Endothelial cell (in vitro differentiated cells): ENCODE data around the gene PODXL. TPM values are rescaled to one million over a fixed set of nuclear protein-coding genes. Genes with fewer than 3 reads are reported as not detected.

Experiments used
- DNase-seq: peaks from one replicate; pipeline ENCODE4 v3.0.0; 2021; ENCODE audit warnings: low spot score
- H3K27ac Mint-ChIP-seq: one replicate; pipeline ENCODE4 v1.8.0; 2021; ENCODE audit warnings: mixed read lengths, inconsistent platforms; ENCODE audit not compliant: unreplicated experiment
- H3K27me3 Mint-ChIP-seq: one replicate; pipeline ENCODE4 v1.8.0; 2021; ENCODE audit warnings: mild to moderate bottlenecking, moderate library complexity, mixed read lengths, inconsistent platforms; ENCODE audit not compliant: unreplicated experiment
- H3K36me3 Mint-ChIP-seq: one replicate; pipeline ENCODE4 v1.8.0; 2021; ENCODE audit warnings: mild to moderate bottlenecking, low read depth, mixed read lengths, inconsistent platforms; ENCODE audit not compliant: unreplicated experiment
- H3K4me1 Mint-ChIP-seq: one replicate; pipeline ENCODE4 v1.8.0; 2021; ENCODE audit warnings: mild to moderate bottlenecking, mixed read lengths, inconsistent platforms; ENCODE audit not compliant: unreplicated experiment
- H3K4me3 Mint-ChIP-seq: one replicate; pipeline ENCODE4 v1.8.0; 2021; ENCODE audit warnings: mild to moderate bottlenecking, mixed read lengths, inconsistent platforms; ENCODE audit not compliant: unreplicated experiment
- H3K9me3 Mint-ChIP-seq: one replicate; pipeline ENCODE4 v1.8.0; 2021; ENCODE audit warnings: mixed read lengths, inconsistent platforms; ENCODE audit not compliant: unreplicated experiment
- CTCF ChIP-seq: fragments of 200-600 bp; sonication (generic); IDR thresholded peaks from one replicate; pipeline ENCODE4 v1.5.0; 2021; ENCODE audit warnings: antibody characterized with exemption; ENCODE audit not compliant: unreplicated experiment
- total RNA-seq: library from RNA; stranded (reverse); fragmentation: NEBNext Ultra II Directional; extraction: Animal tissue kit (Norgen Biotek cat#: 25700); gene quantifications from one replicate; pipeline ENCODE4 v1.2.1, GENCODE V29; 2021; ENCODE audit not compliant: unreplicated experiment

Gene PODXL
- total RNA-seq, 1 donor from 2014 or later, result 302 TPM

GRCh38 chr7:131540491-131541162, 15.8 kb downstream of the PODXL start:
- H3K4me1 Mint-ChIP-seq, result peaks cover 61% of the 10 kb centered on the region
- H3K36me3 Mint-ChIP-seq, result peaks cover 16% of the 10 kb centered on the region
- no peak overlapping the region for H3K4me3 Mint-ChIP-seq
- H3K27ac Mint-ChIP-seq, result peak overlapping the region; percentile 49
- TF ChIP-seq CTCF, result no peak
- no peak for DNase-seq
- no peaks in the 10 kb centered on the region for H3K9me3 Mint-ChIP-seq
- H3K27me3 Mint-ChIP-seq, result peaks cover 14% of the 10 kb centered on the region

GRCh38 chr7:131538813-131539179, 17.6 kb downstream of the PODXL start:
- Mint-ChIP-seq H3K27me3 (peaks cover 15% of the 10 kb centered on the region), H3K4me3 (peak overlapping the region; percentile 47), H3K27ac (peak overlapping the region; percentile 92), H3K9me3 (no peaks in the 10 kb centered on the region), H3K36me3 (peaks cover 16% of the 10 kb centered on the region), H3K4me1 (peaks cover 51% of the 10 kb centered on the region)
- no peak for TF ChIP-seq CTCF
- no peak for DNase-seq

GRCh38 chr7:131538071-131538812, 18.2 kb downstream of the PODXL start:
- no peak for DNase-seq
- TF ChIP-seq CTCF, result no peak
- Mint-ChIP-seq H3K9me3 (no peaks in the 10 kb centered on the region), H3K4me3 (peak overlapping the region; percentile 47), H3K4me1 (peaks cover 52% of the 10 kb centered on the region), H3K27ac (peak overlapping the region; percentile 92), H3K36me3 (peaks cover 16% of the 10 kb centered on the region), H3K27me3 (peaks cover 14% of the 10 kb centered on the region)

GRCh38 chr7:131537571-131537978, 18.9 kb downstream of the PODXL start:
- Mint-ChIP-seq H3K27ac (no peak overlapping the region), H3K4me3 (no peak overlapping the region), H3K27me3 (peaks cover 12% of the 10 kb centered on the region), H3K4me1 (peaks cover 55% of the 10 kb centered on the region), H3K9me3 (no peaks in the 10 kb centered on the region), H3K36me3 (peaks cover 16% of the 10 kb centered on the region)
- no peak for TF ChIP-seq CTCF
- no peak for DNase-seq

GRCh38 chr7:131536361-131536849, 20.0 kb downstream of the PODXL start:
- H3K27ac Mint-ChIP-seq, result no peak overlapping the region
- peaks cover 10% of the 10 kb centered on the region for H3K27me3 Mint-ChIP-seq
- DNase-seq, result no peak
- H3K4me3 Mint-ChIP-seq, result no peak overlapping the region
- peaks cover 54% of the 10 kb centered on the region for H3K4me1 Mint-ChIP-seq
- H3K36me3 Mint-ChIP-seq, result peaks cover 17% of the 10 kb centered on the region
- no peaks in the 10 kb centered on the region for H3K9me3 Mint-ChIP-seq
- no peak for TF ChIP-seq CTCF
